IPS-18c (cell line): Measurements from ENCODE around the gene BOD1L1.

Experiments used
- H3K4me3 ChIP-seq: 2 replicates; pipeline ENCODE4 v1.7.0; 2013; ENCODE audit warnings: low read depth, mild to moderate bottlenecking, low read length, moderate library complexity; ENCODE audit not compliant: insufficient read depth
- H3K9me3 ChIP-seq: one replicate; pipeline ENCODE4 v1.6.1; 2013; ENCODE audit warnings: mild to moderate bottlenecking, low read length, moderate library complexity; ENCODE audit not compliant: control insufficient read depth, insufficient read depth

The BOD1L1 gene

DNA sequence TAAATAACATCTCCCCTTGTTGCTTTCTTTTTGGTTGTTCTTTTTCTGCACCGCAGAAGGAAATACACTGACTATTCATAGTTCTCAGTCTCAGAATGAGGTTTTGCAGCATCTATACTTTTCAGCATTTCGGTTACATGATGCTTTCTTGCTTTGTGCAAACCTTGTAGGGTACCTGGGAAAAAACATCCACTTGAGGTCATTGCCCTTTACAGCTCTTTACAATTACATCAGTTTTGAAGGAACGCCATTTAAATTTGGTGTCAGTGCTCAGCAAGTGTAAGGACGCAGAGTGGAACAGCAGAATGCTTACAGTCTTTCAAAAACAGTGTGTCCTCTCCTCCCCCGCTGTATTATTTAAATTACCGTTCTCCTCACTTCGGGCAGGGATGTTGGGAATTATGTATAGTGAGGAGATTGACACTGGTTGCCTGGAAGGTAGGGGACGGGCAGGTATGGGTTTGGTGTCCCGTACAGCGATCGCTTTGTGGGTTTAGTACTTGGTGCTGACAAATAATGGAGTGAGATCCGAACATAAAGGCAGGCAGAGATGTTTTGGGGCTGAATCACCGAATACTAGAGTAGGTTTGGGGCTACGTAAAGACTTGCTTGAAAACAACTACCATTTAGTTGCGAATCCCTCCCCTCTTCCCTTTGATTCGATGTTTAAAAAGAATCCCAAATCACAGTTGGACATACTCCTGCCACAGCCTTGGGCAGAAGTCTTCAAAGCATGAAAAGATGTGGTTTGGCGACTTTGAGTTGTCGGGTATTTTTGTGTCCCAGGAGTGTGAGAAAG is 81.2 kb downstream of the BOD1L1 start:
- H3K9me3 ChIP-seq: no peaks in the 10 kb centered on the region
- peak overlapping the region; percentile 60; the same call in 1 of the 2 replicates for H3K4me3 ChIP-seq

DNA sequence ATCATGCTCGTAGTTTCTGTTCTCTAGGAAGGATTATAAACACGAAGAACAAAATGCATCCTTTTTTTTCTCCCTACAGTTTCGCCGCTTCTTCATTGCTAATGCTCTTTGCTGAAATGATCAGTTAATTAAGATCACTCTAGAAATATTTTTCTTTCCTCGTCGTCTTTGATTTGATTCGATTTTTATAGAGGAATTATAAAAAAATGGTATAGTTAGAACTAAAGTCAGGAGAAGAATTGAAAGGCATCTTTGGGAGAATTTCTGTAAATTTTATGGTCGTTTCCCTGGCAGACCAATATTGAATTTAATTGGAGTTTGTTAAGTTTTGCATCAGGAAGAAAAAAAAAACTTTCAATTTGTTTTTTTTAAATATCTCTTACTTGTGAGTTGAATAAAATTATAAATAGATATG is 82.1 kb downstream of the BOD1L1 start:
- Histone ChIP-seq H3K9me3 (no peaks in the 10 kb centered on the region), H3K4me3 (no peak overlapping the region)

DNA sequence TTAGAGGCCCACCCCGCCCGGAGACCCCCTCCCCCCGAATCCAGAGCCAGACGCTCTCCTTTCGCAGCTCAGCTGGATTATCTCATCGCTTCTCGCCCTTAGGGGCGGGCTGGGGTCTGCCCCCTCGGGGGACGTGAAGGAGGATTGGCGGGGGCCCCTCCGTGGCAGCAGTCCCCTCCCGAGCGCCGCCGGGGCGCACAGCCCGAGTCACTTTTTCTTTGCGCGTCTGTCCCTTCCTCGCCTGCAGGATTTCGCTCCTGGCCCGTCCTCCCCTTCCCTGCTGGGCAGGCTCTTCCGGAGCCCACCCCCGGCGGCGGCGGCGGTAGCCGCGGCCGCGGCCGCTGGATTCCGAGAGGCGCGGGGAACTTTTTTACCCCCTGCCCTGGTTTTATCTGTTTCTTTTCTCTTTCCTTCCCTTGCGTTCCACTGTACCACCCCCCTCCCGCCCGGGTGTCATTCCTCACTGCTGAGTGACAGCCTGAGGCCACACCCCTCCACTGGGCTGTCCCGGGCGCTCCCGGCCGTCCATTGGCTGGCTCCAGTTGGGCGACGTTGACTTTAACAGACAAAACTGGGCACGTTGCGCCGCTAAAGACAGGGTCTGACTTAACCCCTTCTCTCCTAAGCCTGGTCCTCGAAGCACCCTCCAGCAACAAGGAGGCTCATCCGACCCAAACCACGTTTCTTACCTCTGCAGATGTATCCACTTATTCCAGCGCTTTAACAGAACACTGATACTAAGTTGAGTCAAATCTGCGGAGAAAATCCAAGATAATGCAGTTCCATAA is 82.7 kb downstream of the BOD1L1 start:
- peak overlapping the region; percentile 56; the same call in 1 of the 2 replicates for H3K4me3 ChIP-seq
- H3K9me3 ChIP-seq: no peaks in the 10 kb centered on the region

DNA sequence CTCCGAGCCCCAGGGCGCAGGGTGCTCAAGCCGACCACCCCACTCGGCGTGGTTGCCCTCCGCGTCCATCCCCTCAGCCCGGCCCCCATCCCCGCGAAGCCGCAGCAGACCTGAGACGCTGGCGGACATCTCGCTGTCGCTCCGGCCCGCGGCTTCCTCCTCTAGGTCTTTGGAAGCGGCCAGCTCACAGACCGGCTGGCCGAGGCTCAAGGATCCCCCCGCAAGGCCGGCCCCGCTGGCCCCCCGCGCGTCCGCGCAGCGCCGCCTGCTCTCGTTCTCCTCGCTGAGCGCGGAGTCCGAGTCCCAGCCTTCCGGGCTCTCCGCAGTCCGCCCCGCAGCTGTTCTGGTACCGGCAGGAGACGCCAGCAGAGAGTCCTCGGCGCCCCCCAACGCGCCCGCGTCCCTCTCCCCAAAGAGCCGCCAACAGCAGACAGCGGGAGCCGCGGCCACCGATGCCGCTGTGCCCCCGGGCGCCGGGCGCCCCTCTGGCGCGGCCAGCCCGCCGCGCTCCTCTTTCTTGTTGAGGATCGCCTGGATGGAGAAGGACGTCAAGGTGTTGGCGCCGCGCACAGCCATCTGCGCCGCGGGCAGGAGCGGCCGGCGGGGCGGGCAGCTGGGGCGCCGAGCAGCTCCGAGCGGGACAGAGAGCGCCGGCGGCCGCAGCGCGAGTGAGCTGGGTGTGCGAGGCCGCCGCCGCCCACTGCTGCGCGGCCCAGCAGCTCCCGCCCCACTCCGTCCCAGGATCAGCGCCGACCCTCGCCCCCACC is 83.5 kb downstream of the BOD1L1 start, which contains the start of gene NKX3-2:
Gene NKX3-2, minus strand, starts transcription at position 670 of the 767 bp plus-strand sequence. Its CDS starts 94 bp downstream, at position 576.
- peak within 1 kb of the TSS; percentile 56 for H3K4me3 ChIP-seq
- no peaks in the 10 kb centered on the region for H3K9me3 ChIP-seq

DNA sequence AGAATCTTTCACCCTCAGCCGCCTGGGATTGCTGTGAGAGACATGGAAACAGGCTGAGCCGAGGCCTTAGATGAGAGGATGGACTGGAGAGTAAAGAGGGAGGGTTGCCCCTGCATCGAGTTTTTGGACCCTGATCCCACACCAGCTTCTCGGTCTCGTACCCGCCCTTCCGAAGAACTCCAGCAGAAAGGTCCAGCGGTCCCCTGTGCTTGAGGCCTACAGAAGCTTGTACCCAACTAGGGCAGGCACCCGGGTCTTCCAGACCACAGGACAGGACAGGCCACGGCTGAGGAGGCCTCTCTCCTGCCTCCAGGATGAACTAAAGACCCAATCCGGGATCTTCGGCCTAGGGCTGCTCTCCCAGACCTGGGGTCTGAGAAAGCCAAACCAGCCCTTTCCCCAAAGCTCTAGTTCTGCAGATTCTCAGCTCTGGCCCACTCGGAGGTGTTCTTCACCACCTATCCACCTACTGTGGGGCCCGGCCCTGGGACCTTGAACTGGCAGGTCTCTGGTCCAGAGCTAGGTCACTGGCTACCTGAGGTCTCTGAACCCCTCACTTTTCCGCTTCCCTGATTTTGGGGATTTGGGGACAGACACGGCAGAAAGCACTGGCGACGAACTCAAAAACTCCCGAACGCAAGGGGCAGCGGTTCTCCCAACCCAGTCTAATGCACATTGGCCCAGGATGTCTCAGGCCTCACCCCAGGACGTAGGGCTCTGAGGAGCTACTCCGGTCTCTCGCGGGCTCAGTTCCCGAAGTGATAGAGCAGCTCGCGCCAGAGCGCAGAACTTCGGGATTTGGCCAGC is 84.3 kb downstream of the BOD1L1 start:
- H3K9me3 ChIP-seq: no peaks in the 10 kb centered on the region
- H3K4me3 ChIP-seq: peak overlapping the region; percentile 56; the same call in 1 of the 2 replicates

DNA sequence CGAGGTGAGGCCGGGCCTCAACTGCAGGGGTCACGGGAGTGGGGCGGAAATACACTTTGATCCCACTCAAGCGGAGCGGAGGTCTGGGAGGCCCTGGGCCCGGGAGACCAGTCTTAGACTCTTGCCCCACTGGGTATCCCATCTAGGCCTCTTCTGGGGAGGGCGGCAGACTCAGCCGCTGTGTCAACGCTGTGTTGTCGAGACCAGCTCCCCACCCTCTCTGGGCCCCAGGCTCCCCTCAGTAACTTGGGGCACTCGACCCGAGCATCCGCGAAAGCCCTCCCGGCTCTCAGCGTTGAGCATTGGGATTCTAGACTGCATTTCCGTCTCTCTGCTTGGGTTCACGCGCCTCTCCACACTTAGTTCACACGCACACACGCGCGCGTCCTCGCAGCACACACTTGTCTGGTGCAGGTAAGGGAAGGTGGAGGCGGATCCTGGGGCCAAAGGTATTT is 84.9 kb downstream of the BOD1L1 start:
- Histone ChIP-seq H3K9me3 (no peaks in the 10 kb centered on the region), H3K4me3 (peak overlapping the region; percentile 42; the same call in 1 of the 2 replicates)

DNA sequence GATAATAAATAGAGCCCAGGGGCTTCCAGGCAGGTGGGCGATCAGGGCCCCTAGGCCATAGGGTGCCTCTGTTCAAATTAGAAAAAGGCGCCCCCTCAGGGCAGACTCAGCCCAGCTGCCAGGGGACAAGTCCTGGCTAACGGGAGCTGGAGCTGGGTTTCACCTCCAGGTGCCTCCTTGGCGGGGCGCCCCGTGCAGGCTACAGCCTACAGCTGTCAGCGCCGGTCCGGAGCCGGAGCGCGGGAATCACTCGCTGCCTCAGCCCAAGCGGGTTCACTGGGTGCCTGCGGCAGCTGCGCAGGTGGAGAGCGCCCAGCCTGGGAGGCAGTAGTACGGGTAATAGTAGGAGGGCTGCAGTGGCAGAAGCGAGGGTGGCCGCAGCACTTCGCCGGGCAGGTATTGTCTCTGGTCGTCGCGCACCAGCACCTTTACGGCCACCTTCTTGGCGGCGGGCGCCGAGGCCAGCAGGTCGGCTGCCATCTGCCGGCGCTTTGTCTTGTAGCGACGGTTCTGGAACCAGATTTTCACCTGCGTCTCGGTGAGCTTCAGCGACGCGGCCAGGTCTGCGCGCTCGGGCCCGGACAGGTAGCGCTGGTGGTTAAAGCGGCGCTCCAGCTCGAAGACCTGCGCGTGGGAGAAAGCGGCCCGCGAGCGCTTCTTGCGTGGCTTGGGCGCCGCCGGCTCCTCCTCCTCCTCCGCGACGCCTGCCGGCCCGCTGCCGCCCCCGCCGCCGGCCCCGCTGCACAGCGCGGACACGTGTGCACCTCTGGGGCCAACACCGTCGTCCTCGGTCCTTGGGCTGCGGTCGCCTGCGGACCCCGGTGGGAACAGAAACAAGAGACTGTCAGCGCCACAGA is 85.6 kb downstream of the BOD1L1 start:
- Histone ChIP-seq H3K9me3 (peaks cover 2% of the 10 kb centered on the region), H3K4me3 (peak overlapping the region; percentile 42; the same call in 1 of the 2 replicates)

DNA sequence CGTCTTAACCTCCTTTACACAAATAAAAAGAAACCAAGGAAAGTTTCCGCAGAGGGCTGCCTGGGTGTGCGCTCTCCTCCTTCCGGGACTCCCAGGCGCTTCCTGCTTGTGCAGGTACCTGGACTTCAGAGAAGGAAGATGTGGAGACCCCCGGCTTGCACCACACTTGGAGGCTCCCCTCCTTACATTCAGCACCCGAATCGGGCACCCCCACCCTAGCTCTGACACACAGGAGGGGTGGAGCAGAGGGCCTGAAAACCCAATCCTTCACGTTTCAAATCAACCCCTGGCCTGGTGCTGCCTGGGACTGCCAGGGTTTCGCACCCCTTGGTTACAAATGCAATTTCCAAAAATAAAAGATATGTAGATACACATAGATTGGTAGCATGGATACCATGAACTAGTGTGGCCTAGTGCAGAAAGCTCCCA is 86.3 kb downstream of the BOD1L1 start:
- Histone ChIP-seq H3K9me3 (peaks cover 2% of the 10 kb centered on the region), H3K4me3 (0 out of 2 replicates have a peak overlapping the region, but pooled peaks have one; percentile 20)

DNA sequence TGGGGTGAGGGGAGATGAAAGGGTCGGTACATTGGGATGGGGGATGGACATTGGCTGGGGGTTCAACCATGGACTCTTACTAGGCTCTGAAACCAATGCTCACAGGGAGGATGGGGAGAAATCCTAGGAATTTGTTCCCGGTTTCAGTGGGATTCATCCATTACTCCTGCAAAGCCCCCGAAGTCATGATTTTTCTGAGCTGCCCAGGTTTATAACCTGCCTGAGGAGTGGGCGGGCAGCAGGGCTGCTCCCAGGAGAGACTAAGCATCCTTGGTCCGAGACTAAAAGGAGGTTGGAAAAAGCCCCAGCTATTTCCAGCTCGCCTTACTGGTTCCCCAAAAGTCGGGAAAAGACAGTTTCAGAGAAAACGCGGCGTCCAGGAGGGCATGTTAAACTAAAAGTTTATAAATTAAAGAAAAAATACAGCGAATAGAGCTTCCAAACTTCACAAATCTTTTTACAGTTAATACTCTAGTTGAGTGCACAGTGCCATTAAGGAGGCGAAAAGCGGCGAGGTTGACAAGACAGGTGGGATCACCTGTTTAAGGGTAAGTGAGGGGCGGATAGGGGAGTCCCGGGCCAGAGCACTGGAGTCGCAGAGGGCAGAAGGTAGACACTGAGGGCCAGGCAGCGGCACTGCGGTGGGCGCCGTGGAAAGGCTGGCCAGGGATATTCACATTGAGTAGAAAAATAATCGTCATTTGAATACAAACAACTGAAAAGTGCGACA is 86.9 kb downstream of the BOD1L1 start:
- H3K4me3 ChIP-seq: no peak overlapping the region
- H3K9me3 ChIP-seq: peaks cover 2% of the 10 kb centered on the region

DNA sequence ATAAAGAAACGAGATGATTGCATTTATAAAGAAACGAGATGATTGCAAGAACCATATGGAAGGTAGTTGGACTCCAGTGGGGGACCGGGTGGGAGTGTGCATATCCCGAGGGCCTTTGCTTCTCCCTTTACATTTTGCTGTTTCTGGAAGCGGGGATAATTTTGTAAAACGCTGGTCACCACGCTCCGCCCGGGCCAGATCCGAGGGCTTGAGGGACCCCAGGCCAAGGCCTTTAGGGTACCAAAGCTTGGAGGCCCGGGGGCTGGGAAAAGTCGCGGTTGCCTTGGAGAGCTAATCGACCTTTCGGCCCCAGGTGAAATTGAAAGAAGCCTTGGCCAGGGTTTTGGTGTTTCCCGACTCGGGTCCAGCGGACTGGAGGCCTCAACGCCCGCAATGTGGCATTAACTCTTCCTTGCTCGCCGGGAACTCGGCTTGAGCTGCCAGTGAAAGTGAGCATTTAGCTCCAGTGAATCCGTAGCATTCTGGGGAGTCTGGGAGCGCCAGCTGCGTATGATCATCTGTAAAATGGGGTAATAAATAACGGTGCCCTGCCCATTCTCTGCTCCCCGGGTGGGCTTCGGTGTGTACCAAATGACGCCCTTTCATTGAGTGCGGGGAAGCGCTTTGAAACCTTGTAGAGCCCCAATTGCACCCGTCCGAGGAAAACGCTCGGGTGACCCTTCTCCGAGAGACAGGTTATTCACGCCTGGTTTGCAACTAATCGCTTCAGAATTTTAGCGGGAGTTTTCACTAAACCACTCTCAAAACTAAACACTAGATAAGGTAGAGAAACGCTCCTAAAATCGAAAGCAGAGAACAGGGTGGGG is 87.7 kb downstream of the BOD1L1 start:
- peak overlapping the region; percentile 36; the same call in 1 of the 2 replicates for H3K4me3 ChIP-seq
- peaks cover 2% of the 10 kb centered on the region for H3K9me3 ChIP-seq

DNA sequence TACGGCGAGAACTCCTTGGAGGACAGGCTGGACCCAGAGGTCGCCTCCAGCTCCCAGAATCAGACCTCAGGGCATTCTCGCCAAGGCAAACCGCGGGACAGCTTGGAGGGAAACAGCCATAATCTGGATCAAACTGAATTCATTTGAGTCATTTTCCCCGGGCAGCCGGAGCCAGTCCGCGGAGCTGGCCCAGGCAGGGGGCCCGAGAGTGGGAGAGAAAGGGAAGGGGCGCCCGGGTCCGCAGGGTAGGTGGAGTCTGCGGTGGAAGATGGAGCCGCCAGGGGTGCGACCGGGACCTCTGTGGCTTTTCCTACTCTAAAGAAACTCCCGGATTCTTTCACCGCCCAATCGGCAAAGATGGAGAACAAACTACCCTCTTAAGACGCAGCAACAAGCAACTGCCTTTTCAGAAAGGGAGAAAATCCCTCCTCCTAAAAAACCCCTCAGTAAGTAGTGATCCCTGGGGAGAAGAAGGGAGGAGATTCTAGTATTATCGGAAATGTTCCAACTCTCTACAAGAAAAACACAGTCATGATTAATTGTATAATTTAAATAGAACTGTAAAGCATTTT is 88.4 kb downstream of the BOD1L1 start:
- peaks cover 2% of the 10 kb centered on the region for H3K9me3 ChIP-seq
- no peak overlapping the region for H3K4me3 ChIP-seq

DNA sequence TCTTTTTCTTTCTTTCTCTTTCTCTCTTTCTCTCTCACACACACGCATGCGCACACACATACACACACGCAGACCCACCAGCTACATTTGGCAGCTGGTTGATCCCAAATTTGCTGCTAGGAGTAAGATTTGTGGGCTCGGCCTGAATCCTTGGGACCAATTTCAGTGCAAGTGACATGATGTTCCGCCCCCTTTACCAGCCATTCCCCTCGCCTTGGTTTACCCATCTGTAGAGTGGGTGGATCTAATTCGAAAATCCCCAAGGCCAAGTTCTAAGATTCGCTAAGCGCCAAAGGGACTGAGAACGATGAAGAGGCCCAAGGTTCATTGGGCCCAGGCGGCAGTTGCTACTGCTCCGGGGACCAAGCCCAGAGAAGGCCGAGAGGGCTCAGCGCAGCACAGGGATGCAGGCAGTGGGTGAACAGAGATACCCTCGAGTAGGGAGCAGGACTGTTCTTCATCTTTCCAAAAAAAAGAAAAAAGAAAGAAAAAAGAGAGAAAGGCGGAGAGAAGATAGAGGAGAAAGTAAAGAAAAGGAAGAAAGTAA is 89.0 kb downstream of the BOD1L1 start:
- Histone ChIP-seq H3K9me3 (peaks cover 2% of the 10 kb centered on the region), H3K4me3 (no peak overlapping the region)

DNA sequence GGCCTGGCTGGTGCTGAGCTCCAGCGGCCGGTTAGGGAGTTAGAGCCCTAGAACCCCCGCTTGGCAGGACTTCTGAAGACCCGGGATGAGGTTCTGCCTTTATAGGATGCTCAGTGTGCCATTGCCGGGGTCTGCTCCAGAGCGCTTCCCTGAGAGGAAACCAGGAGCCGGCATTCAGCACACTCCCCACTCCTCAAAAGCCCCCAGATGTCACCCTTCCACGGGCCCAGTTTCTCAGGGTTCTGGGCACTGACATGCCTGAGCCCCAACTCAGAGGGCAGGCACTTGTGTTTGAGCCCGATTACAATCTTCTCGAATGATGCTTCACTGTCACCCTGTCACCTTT is 89.7 kb downstream of the BOD1L1 start:
- peaks cover 2% of the 10 kb centered on the region for H3K9me3 ChIP-seq

More for the DNA sequence above, 89.7 kb downstream of the BOD1L1 start:
- no peak overlapping the region for H3K4me3 ChIP-seq
